GM21576 (cell line): ENCODE results near the gene AZU1.

ENCODE experiments used
- ATAC-seq: cut with Tn5 transposase; IDR thresholded peaks from one replicate; pipeline ENCODE4 v1.9.1; 2021; ENCODE audit warnings: mild to moderate bottlenecking, moderate library complexity; ENCODE audit not compliant: unreplicated experiment

AZU1 gene, protein sequence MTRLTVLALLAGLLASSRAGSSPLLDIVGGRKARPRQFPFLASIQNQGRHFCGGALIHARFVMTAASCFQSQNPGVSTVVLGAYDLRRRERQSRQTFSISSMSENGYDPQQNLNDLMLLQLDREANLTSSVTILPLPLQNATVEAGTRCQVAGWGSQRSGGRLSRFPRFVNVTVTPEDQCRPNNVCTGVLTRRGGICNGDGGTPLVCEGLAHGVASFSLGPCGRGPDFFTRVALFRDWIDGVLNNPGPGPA

DNA sequence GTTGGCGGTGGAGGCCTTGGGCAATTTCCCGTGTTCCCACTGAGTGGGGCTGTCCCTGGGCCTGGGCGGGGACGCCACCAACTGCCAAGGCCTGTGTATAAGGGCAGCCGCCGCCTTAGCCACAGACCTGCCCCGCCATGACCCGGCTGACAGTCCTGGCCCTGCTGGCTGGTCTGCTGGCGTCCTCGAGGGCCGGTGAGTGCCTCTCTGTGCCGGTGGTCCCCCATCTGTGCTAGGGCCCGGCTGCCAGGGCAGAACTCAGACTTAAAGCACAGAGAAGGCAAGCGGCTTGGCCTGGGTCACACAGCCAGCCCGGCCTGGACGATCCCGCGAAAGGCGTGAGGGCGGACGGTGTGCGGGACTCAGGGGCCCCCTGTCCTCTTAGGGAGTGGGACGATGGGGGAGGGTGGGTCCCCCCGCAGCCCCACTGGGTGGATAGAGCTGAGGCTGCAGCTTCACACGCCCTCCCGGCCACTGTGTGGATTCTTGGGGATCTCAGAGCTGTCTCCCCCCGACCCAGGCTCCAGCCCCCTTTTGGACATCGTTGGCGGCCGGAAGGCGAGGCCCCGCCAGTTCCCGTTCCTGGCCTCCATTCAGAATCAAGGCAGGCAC is at the start of gene AZU1:
Gene AZU1 (plus strand): TSS at position 128 of the 612 bp plus-strand sequence. CDS start 10 bp downstream, at position 138.
- ATAC-seq = no peak

DNA sequence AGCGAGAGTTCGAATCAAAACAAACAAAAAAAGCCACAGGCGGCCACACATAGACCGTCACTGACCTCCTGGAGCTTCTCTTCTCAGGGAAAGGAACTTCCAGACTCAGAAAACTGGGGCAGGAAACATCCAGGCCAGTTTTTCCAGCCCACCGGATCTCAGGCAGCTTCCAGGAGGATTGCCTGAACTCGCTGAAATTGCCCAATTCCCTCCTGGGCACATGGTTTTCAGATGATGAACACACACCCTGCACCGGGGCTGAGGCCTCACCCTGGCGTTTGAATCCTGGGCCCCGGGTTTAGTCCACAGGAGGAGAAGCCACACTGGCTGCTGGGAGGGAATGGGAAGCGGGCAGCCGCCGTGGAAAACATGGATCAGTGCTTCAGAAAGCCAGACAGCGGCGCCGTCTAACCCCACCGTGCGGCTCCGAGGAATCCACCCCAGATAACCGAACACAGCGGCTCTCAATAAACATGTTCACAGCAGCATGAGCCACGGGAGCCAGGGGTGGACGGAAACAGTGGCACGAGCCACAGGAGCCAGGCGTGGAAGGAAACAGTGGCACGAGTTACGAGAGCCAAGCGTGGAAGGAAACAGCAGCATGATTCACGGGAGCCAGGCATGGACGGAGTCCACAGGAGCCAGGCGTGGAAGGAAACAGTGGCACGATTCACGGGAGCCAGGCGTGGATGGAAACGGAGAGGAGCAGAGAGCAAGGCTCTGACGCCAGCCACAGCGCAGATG is 48.6 kb upstream of the AZU1 start:
- ATAC-seq = no peak

DNA sequence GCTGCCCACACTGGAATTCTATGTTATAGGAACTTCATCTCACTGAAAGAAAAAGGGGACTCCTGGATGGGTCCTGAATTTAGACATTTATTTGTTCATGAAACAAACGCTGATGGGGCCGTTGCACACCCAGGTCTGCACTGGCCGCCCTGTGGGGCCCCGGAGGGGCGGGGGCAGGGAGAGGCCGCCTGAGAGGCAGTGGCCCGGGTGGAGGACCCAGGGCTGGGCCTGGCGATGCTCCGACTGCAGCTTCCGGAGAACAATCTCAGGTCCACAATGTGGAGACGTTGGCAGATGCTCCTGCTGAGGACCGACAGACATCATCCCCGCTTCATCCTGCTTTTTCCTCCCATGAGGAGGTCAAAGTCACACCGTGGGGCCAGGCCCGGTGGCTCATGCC is 46.7 kb upstream of the AZU1 start:
- ATAC-seq = no peak

DNA sequence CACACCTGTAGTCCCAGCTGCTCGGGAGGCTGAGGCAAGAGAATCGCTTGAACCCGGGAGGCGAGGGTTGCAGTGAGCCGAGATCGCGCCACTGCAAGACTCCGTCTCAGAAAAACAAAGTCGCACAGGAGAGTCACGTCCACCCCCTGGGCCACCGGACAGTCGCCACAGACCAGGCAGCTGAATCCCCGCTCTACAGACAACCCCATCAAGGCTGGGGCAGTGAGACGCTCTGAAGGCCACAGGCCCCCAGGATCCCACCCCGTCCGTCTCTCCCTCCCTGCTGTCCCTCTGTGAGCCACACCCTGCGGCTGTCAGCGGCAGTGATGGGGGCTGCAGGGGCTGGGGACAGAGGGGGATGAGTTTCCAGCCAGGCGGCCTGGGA is 45.8 kb upstream of the AZU1 start:
- no peak for ATAC-seq

DNA sequence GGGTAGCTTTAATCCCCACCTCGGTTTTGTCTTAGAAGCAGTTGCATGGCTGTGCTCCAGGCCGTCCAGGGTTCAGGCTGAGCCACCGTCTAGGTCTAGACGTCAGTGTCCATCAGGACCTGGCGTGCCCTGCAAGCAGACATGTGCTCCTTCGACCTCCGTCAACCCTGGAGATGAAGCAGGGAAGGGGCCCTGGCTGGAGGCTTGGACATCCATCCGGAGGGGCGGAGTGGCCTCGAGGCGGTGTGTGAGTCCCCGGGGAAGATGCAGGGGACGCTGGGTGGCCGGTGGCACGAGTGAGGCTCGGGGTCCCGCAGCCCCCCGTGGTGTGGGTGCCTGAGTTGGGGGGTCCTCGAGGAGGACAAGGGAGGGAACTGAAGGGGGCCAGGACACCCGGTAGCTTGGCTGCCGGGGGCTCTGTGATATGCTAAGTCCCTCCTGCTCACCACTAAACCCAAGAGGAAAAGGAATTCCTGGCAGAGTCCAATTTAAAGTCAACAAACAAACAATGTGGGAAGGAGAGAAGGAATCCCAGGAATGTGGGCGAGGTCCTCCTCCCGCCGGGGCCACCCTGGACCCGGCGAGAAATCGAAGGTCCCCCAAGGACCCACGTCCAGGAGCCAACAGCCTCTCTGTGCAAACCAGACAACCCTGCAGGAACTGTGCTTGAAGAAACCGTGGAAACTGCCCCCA is 45.3 kb upstream of the AZU1 start:
- no peak for ATAC-seq

DNA sequence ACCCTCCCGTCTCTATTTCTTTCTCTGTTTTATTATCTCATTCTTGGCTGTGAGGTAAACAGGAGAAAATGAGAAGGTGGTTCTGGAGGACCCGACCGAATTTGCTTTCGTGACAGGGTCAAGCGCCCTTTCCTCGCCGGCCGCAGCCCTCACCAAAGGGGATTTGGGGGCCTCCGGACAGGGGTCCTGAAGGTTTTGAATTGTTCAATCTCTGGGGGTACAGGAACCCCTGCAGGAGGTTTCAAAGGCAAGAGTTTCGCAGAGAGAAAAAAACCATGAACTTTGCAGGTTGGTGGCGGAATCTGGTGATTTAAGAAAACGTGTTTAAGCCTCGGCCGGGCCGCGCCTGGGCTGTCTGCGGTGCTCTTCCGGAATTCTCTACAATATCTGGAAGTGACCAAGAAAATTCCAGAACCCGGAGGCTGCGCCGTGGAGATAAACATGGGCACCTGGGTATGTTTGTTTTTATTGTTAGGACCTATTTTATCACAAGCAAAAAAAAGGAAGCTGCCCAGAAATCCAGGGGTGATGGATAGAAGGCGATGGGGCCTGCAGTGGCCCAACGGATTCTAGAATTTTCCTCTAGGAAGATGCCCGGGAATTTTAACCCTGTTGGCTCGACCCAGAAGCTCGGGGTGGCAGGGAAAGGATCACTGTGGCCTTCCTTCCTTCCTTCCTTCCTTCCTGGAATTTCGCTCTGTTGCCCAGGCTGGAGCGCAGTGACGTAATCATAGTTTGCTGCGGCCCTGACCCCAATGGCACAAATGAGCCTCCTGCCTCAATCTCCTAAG is 44.6 kb upstream of the AZU1 start:
- no peak for ATAC-seq

DNA sequence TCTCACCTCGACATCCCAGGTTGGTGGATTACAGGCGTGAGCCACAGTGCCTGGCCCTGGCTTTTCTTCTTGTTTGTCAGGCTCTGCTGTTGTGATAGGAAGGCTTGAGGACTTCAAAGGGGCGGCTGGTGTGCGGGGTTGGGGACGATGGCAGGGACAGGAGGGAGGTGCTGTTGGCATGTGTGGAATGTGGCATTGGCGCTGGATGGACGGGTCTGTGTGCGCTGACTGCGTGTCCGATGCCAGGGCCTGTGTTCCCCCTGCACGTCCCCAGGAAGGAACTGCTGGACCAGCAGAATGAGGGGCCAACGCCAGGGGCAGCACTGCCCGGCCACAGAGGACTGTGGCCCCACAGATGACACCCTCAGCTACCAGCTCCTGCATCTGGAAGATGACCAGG is 43.1 kb upstream of the AZU1 start:
- no peak for ATAC-seq

DNA sequence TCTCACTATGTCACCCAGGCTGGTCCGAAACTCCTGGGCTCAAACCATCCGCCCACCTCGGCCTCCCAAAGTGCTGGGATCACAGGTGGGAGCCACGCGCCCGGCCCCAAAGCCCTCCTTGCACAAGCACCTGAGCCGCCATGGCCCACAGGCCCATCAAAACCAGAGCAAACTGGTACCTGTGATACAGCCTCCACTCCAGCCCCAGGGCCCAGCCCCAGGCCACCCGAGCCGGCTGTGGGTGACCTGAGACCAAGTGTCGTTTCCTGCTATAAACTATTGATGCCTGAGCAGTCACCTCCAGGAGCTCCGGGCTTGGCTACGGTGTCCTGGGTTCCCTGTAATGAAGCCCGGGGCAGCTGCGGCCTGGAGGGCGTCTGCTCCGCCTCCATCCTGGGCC is 40.1 kb upstream of the AZU1 start:
- no peak for ATAC-seq

DNA sequence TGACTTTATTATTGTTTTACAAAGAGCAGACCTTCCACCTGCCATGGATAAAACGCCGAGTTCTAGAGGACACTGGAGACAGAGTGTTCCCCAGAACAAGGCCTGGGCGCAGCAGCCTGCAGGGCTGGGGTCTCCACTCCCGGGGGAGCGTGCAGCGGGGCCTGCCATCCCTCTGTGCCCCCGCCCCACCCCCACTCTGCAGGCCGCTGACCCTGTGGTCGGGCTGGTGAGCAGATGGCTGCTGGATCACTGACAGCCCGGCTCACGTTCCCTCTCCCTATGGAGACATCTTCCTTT is 39.0 kb upstream of the AZU1 start:
- no peak for ATAC-seq

DNA sequence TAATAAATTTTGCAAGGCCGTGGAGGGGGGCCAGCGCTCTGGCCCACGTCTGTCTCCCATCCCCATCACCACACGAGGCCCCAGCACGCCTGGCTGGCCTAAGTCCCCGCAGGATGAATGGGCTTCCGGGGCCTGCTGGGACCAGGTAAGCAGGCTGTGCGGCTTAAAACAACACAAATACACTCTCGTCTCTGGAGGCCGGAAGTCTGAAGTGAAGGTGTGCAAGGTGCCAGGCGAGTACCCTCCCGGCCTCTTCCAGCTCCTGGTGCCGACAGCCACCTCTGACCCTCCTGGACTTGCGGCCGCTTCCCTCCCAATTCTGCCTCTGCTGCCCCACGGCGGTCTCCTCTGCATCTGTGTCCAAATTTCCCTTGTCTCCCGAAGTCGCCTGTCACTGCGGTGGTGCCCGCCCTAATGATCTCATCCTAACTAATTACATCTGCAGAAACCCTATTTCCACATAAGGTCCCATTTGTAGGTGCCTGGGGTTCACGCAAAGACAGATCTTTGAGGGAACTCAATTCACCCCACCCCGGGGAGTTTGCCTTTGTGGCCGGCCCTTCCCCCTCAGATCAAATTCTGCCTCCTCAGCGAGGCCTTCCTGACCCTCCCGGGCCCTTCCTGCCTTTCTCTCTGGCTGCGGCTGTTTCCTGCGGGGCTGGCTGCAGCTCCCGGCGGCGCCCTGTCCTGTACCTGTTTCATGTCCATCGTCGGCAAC is 38.5 kb upstream of the AZU1 start:
- ATAC-seq = no peak

DNA sequence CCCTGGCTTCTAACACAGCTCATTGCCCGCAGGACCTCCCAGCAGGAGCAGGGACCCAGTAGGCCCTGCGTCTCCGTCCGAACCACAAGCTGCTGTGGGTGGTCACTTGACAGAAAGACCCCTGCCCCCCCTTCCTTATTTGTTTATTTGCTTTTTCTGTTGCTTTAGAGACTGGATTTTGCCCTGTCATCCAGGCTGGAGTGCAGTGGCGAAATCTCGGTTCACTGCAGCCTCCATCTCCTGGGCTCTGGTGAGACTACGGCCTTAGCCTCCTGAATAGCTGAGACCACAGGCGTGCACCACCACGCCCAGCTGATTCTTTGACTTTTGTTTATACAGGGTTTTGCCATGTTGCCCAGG is 38.0 kb upstream of the AZU1 start:
- ATAC-seq = no peak

DNA sequence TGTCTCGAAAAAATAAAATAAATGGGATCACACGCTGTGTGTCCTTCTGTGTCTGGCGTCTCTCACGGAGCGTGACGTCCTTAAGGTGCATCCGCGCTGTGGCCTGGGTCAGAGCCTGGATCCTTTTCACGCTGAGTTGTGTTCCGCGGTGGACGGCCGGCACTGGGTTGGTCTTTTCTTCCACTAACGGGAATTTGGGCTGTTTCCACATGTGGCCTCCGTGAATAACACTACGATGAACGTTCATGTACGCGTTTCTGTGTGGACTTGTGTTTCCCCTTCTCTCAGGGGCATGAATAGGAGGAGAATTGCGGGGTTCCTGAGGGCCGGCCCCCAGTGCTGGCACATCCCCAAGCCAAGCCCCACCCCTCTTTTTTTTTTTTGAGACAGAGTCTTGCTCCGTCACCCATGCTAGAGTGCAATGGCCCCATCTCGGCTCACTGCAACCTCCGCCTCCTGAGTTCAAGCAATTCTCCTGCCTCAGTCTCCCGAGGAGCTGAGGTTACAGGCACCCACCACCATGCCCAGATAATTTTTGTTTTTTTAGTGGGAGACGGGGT is 36.5 kb upstream of the AZU1 start:
- no peak for ATAC-seq

DNA sequence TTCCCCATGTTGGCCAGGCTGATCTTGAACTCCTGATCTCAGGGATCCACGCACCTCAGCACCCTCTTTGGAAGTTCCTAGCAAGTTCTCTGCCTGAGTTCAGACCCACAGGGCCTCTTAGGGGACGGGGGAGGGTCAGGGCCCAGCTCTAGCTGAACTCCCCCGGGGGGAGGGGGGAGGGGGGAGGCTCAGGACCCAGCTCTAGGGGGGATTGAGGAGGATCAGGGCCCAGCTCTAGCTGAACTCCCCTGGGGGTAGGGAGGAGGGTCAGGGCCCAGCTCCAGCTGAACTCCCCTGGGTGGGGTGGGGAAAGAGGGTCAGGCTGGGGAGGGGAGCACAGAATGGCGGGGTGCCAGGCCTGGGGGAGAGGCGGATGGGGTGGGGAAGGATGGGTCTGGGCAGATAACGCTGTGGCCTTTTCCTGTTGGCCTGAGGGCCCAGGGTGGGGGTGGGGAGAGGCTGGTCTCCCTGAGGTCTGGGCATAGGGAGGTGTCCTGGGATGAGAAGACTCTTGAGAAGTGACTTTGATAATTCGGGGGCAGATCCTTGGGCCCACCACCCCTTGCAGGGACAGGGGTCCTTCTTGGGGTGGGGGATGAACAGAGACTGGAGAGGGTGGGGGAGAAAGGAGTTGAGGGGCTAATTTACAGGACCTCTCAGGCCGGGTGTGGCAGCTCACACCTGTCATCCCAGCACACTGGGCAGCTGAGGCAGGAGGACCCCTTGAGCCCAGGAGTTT is 35.9 kb upstream of the AZU1 start:
- no peak for ATAC-seq

DNA sequence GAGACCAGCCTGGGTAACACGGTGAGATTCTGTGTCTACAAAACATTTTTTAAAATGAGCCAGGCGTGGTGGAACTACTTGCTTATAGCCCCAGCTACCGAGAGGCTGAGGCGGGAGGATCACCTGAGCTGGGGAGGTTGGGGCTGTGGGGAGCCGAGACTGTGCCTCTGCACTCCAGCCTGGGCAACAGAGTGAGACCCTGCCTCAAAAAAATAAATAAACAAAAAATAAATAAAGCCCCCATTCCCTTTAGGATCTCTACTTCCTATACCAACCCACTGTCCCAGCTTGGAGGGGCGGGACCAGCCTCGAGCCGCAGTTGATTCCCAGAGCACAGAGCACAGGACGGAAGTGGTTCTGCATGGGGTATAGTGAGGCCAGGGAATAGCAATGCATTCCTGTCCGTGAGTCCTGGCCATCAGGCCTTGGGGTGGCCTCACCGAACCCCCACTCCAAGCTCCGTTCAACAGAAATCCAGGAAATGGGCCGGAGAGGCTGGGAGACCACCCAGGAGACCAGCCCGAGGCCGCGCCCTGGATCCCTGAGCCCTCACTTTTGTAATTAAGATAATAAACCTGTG is 35.2 kb upstream of the AZU1 start:
- ATAC-seq = no peak

DNA sequence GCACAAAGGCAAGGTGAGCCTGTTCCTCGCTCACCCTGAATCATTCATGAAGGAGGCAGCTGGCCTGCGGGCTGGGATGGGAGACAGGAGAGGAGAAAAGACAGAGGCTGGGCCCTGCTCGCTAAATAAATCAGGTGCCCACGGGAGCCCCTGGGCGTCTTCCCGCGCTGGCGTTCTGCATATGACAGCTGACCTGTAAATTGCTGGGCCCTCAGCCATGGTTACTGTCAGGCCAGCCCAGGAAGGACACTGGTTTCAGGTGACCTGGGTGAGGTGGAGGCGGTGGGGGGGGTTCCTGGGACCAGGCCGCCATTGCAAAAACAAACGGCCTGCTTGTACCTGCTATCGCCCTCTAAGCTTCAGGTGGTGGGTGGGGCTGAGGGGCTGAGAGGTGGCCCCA is 33.8 kb upstream of the AZU1 start:
- no peak for ATAC-seq

DNA sequence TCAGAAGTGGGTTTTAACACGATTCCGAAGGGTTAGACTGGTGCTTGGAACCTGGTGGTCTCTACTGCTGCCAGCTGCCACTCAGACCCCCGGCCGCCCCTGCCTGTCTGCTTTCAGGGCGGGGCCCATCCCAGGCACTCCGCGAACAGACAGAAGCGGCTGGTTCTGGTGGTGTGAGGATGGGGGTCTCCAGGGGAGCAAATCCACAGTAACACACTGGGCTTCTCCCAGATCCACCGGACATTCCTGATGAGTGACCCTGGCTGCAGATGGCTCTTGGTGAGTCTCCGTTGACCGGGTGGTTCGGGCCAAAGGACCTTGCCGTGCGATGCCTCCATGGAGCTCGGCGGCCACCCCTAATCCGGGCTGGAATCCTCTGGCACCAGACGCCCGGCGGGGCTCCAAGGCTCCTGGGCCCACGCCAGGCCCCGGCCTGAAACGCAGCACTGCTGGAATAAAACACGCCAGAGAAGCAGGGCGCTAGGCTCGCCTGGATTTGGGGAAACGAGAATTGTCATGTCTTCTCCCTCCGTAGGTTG is 32.5 kb upstream of the AZU1 start:
- ATAC-seq = no peak

DNA sequence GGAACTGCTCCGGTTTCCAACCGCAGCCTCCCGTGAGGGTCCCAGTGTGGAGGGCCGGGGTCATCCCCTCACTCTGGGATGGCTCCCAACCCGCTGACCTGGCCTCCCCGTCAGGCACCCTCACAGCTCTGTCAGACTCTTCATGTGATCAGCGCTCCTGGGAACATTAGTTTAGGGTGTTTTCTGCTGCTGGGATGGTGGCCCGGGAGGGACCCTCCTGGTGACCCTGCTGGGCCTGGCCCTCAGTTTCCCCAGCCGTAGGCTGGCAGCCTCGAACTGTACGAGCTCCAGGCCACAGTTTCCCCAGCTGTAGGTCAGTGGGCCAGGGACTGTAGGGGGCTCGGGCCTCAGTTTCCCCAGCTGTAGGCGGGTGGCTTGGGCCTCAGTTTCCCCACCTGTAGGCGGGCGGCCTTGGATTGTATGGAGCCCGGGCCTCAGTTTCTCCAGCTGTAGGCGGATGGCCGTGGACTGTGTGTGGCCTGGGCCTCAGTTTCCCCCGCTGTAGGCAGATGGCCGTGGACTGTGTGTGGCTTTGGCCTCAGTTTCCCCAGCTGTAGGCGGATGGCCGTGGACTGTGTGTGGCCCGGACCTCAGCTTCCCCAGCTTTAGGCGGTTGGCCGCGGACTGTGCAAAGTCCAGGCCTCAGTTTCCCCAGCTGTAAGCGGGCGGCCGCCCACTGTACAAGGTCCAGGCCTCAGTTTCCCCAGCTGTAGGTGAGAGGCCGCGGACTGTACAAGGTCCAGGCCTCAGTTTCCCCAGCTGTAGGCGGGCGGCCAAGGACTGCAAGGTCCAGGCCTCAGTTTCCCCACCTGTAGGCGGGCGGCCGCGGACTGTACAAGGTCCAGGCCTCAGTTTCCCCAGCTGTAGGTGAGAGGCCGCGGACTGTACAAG is 31.7 kb upstream of the AZU1 start:
- ATAC-seq = no peak
